Activated naive CD4-positive, alpha-beta T cell treated with anti-CD3 and anti-CD28 coated beads, Interleukin-2, amount 10 ng/mL, durations not matched to agents 7 days and 5 days (primary cell): ENCODE results near the gene SMIM27.

Source experiments
- CTCF ChIA-PET: fragments of 350-600 bp; sonication (Branson Sonifier 250); formaldehyde crosslinking; loops from one replicate; lab custom pipeline; 2021; ENCODE audit warnings: antibody characterized with exemption; lab: Charles Lee
- DNase-seq: peaks from one replicate; pipeline ENCODE4 v3.0.0-alpha.2; 2020
- H3K27ac Mint-ChIP-seq: one replicate; pipeline ENCODE4 v1.8.0; 2021; ENCODE audit warnings: mild to moderate bottlenecking, moderate library complexity, mixed read lengths
- H3K27me3 Mint-ChIP-seq: one replicate; pipeline ENCODE4 v1.8.0; 2021; ENCODE audit warnings: mild to moderate bottlenecking, mixed read lengths
- H3K36me3 Mint-ChIP-seq: one replicate; pipeline ENCODE4 v1.8.0; 2021; ENCODE audit warnings: mixed read lengths
- H3K4me1 Mint-ChIP-seq: one replicate; pipeline ENCODE4 v1.8.0; 2021; ENCODE audit warnings: mixed read lengths
- H3K4me3 Mint-ChIP-seq: one replicate; pipeline ENCODE4 v1.8.0; 2021; ENCODE audit warnings: mild to moderate bottlenecking, moderate library complexity, mixed read lengths
- H3K9me3 Mint-ChIP-seq: one replicate; pipeline ENCODE4 v1.8.0; 2021; ENCODE audit warnings: mixed read lengths

The SMIM27 gene

GRCh38 chr9:32571969-32572899 is 20.1 kb downstream of the SMIM27 start:
- Mint-ChIP-seq H3K27me3 (no peaks in the 10 kb centered on the region), H3K9me3 (no peaks in the 10 kb centered on the region), H3K4me1 (peaks cover 30% of the 10 kb centered on the region), H3K36me3 (peaks cover 11% of the 10 kb centered on the region), H3K27ac (peak overlapping the region; percentile 99), H3K4me3 (peak overlapping the region; percentile 98)
- DNase-seq = peak; percentile 83
- CTCF ChIA-PET = interaction anchor here (0.6 to 14.1 kb wide), 21 partner anchors 9 to 195 kb away, joined by 3 to 421 read pairs (median 4); partner anchors contain the start of genes ACO1, RIGI, SMIM27 and TOPORS

- Mint-ChIP-seq H3K4me3 (peak within 1 kb of the TSS; percentile 98), H3K27me3 (no peaks in the 10 kb centered on the region), H3K27ac (peak within 1 kb of the TSS; percentile 99), H3K36me3 (peaks cover 9% of the 10 kb centered on the region), H3K4me1 (peaks cover 30% of the 10 kb centered on the region), H3K9me3 (no peaks in the 10 kb centered on the region)
- CTCF ChIA-PET = interaction anchor here (0.9 to 14.1 kb wide), 14 partner anchors 9 to 196 kb away, joined by 3 to 421 read pairs (median 7); partner anchors contain the start of genes ACO1, RIGI, SMIM27 and TOPORS
- DNase-seq = peak; percentile 98
These were observed 20.9 kb downstream of the SMIM27 start, which contains the start of gene NDUFB6 for GRCh38 chr9:32572900-32573523. Gene NDUFB6 (minus strand): TSS chr9:32573159. CDS start chr9:32573060, 99 bp downstream.

- Mint-ChIP-seq H3K36me3 (peaks cover 5% of the 10 kb centered on the region), H3K9me3 (no peaks in the 10 kb centered on the region), H3K4me1 (peaks cover 30% of the 10 kb centered on the region), H3K27ac (peak overlapping the region; percentile 99), H3K4me3 (peak overlapping the region; percentile 29), H3K27me3 (no peaks in the 10 kb centered on the region)
- CTCF ChIA-PET = interaction anchor here (0.9 to 14.1 kb wide), 6 partner anchors 8 to 197 kb away, joined by 3 to 421 read pairs (median 6); partner anchors contain the start of gene RIGI
- DNase-seq = no peak
These were observed 21.7 kb downstream of the SMIM27 start for GRCh38 chr9:32573821-32574220.

- H3K27ac Mint-ChIP-seq = no peak overlapping the region
- H3K4me3 Mint-ChIP-seq = no peak overlapping the region
- peaks cover 5% of the 10 kb centered on the region for H3K27me3 Mint-ChIP-seq
- no peak for DNase-seq
- H3K4me1 Mint-ChIP-seq = peaks cover 29% of the 10 kb centered on the region
- no peaks in the 10 kb centered on the region for H3K9me3 Mint-ChIP-seq
- H3K36me3 Mint-ChIP-seq = peaks cover 5% of the 10 kb centered on the region
- CTCF ChIA-PET = interaction anchor here (0.7 to 14.1 kb wide), 4 partner anchors 14 to 198 kb away, joined by 3 to 421 read pairs (median 4); no protein-coding TSS in a partner anchor
These were observed 22.7 kb downstream of the SMIM27 start for GRCh38 chr9:32574858-32575257.

- CTCF ChIA-PET = interaction anchor here (1.1 to 14.1 kb wide), 4 partner anchors 12 to 391 kb away, joined by 3 to 421 read pairs (median 26); partner anchors contain the start of gene ACO1
- no peak overlapping the region for H3K4me3 Mint-ChIP-seq
- peaks cover 2% of the 10 kb centered on the region for H3K36me3 Mint-ChIP-seq
- H3K27me3 Mint-ChIP-seq = peaks cover 5% of the 10 kb centered on the region
- H3K4me1 Mint-ChIP-seq = peaks cover 11% of the 10 kb centered on the region
- no peaks in the 10 kb centered on the region for H3K9me3 Mint-ChIP-seq
- no peak overlapping the region for H3K27ac Mint-ChIP-seq
- no peak for DNase-seq
These were observed 25.2 kb downstream of the SMIM27 start for GRCh38 chr9:32577316-32577715.

- no peaks in the 10 kb centered on the region for H3K36me3 Mint-ChIP-seq
- H3K4me3 Mint-ChIP-seq = no peak overlapping the region
- CTCF ChIA-PET = interaction anchor here (0.6 to 14.1 kb wide), 16 partner anchors 10 to 445 kb away, joined by 3 to 421 read pairs (median 5); partner anchors contain the start of genes ACO1 and RIGI
- DNase-seq = no peak
- no peak overlapping the region for H3K27ac Mint-ChIP-seq
- no peaks in the 10 kb centered on the region for H3K9me3 Mint-ChIP-seq
- H3K27me3 Mint-ChIP-seq = peaks cover 5% of the 10 kb centered on the region
- H3K4me1 Mint-ChIP-seq = peaks cover 1% of the 10 kb centered on the region
These were observed 26.8 kb downstream of the SMIM27 start for GRCh38 chr9:32578976-32579375.

GRCh38 chr9:32579706-32580331 is 27.7 kb downstream of the SMIM27 start:
- Mint-ChIP-seq H3K27me3 (peaks cover 5% of the 10 kb centered on the region), H3K36me3 (no peaks in the 10 kb centered on the region), H3K9me3 (no peaks in the 10 kb centered on the region), H3K4me1 (no peaks in the 10 kb centered on the region), H3K4me3 (no peak overlapping the region), H3K27ac (no peak overlapping the region)
- CTCF ChIA-PET = interaction anchor here (0.7 to 14.1 kb wide), 24 partner anchors 10 to 444 kb away, joined by 3 to 421 read pairs (median 4); partner anchors contain the start of genes ACO1 and RIGI
- peak; percentile 88 for DNase-seq

GRCh38 chr9:32580631-32581300 is 28.6 kb downstream of the SMIM27 start:
- H3K4me3 Mint-ChIP-seq = no peak overlapping the region
- H3K36me3 Mint-ChIP-seq = no peaks in the 10 kb centered on the region
- no peak for DNase-seq
- no peaks in the 10 kb centered on the region for H3K4me1 Mint-ChIP-seq
- H3K9me3 Mint-ChIP-seq = no peaks in the 10 kb centered on the region
- H3K27ac Mint-ChIP-seq = no peak overlapping the region
- peaks cover 5% of the 10 kb centered on the region for H3K27me3 Mint-ChIP-seq
- CTCF ChIA-PET = interaction anchor here (0.7 to 14.1 kb wide), 21 partner anchors 7 to 393 kb away, joined by 3 to 421 read pairs (median 5); partner anchors contain the start of genes ACO1, NDUFB6 and RIGI

GRCh38 chr9:32581512-32582143 is 29.5 kb downstream of the SMIM27 start:
- DNase-seq = peak; percentile 47

GRCh38 chr9:32584784-32585183 is 32.7 kb downstream of the SMIM27 start:
- Mint-ChIP-seq H3K4me3 (no peak overlapping the region), H3K4me1 (no peaks in the 10 kb centered on the region)

More at GRCh38 chr9:32581512-32582143, 29.5 kb downstream of the SMIM27 start:
- Mint-ChIP-seq H3K4me1 (no peaks in the 10 kb centered on the region), H3K4me3 (no peak overlapping the region), H3K9me3 (no peaks in the 10 kb centered on the region), H3K27ac (no peak overlapping the region), H3K36me3 (no peaks in the 10 kb centered on the region), H3K27me3 (peaks cover 9% of the 10 kb centered on the region)
- CTCF ChIA-PET = interaction anchor here (0.6 to 14.1 kb wide), 20 partner anchors 8 to 392 kb away, joined by 3 to 421 read pairs (median 4); partner anchors contain the start of genes ACO1, NDUFB6 and RIGI

GRCh38 chr9:32587901-32588300 is 35.8 kb downstream of the SMIM27 start:
- H3K36me3 Mint-ChIP-seq = no peaks in the 10 kb centered on the region
- no peak overlapping the region for H3K4me3 Mint-ChIP-seq
- H3K4me1 Mint-ChIP-seq = no peaks in the 10 kb centered on the region
- H3K9me3 Mint-ChIP-seq = no peaks in the 10 kb centered on the region
- no peak overlapping the region for H3K27ac Mint-ChIP-seq
- no peak for DNase-seq
- H3K27me3 Mint-ChIP-seq = peaks cover 12% of the 10 kb centered on the region
- CTCF ChIA-PET = interaction anchor here (2.0 to 6.6 kb wide), 6 partner anchors 8 to 385 kb away, joined by 7 to 46 read pairs (median 26); partner anchors contain the start of gene ACO1

More at GRCh38 chr9:32584784-32585183, 32.7 kb downstream of the SMIM27 start:
- CTCF ChIA-PET = interaction anchor here (1.4 to 14.1 kb wide), 3 partner anchors 12 to 384 kb away, joined by 3 to 421 read pairs (median 3); no protein-coding TSS in a partner anchor
- Mint-ChIP-seq H3K27ac (no peak overlapping the region), H3K27me3 (peaks cover 9% of the 10 kb centered on the region), H3K36me3 (no peaks in the 10 kb centered on the region), H3K9me3 (no peaks in the 10 kb centered on the region)
- no peak for DNase-seq

GRCh38 chr9:32589083-32589723 is 37.1 kb downstream of the SMIM27 start:
- no peak overlapping the region for H3K4me3 Mint-ChIP-seq
- DNase-seq = no peak

More at GRCh38 chr9:32589083-32589723, 37.1 kb downstream of the SMIM27 start:
- Mint-ChIP-seq H3K27ac (no peak overlapping the region), H3K9me3 (no peaks in the 10 kb centered on the region), H3K4me1 (no peaks in the 10 kb centered on the region), H3K36me3 (no peaks in the 10 kb centered on the region), H3K27me3 (peaks cover 12% of the 10 kb centered on the region)
- CTCF ChIA-PET = interaction anchor here (0.8 to 6.6 kb wide), 10 partner anchors 9 to 383 kb away, joined by 3 to 46 read pairs (median 8); partner anchors contain the start of gene ACO1
